Uterus (tissue), 4 donors: ENCODE results near the gene PVRIG. TPM values are rescaled to one million over a fixed set of nuclear protein-coding genes. Genes with fewer than 3 reads are reported as not detected.
"Not testable (repeated sequence)": the region's sequence is repeated elsewhere in the genome, so short reads cannot be mapped to it uniquely, and the experiment has no call there.

Source experiments
- DNase-seq, 2 donors: peaks; one replicate each; pipeline ENCODE4 v3.0.0-alpha.2; 2019 to 2020
- H3K27ac ChIP-seq, 2 donors: fragments of 200-600 bp; sonication (generic); 1 replicate in 1 of 2; 2 replicates in 1 of 2; pipeline ENCODE4 v1.5.1; 2016 to 2018
- H3K27me3 ChIP-seq, 2 donors: fragments of 200-600 bp; sonication (generic); one replicate each; pipeline ENCODE4 v1.5.1; 2018 to 2019; ENCODE audit warnings: control low read depth in 1 of 2
- H3K36me3 ChIP-seq, 2 donors: fragments of 200-600 bp; sonication (generic); one replicate each; pipeline ENCODE4 v1.5.1; 2019; ENCODE audit warnings: control low read depth in 1 of 2
- H3K4me1 ChIP-seq, 2 donors: fragments of 200-600 bp; sonication (generic); one replicate each; pipeline ENCODE4 v1.5.1; 2018 to 2019; ENCODE audit warnings: control low read depth in 1 of 2
- H3K4me3 ChIP-seq, 2 donors: fragments of 200-600 bp; sonication (generic); 1 replicate in 1 of 2; 2 replicates in 1 of 2; pipeline ENCODE4 v1.5.1; 2018 to 2019; ENCODE audit warnings: mild to moderate bottlenecking in 1 of 2
- H3K9me3 ChIP-seq, 2 donors: fragments of 200-600 bp; sonication (generic); one replicate each; pipeline ENCODE4 v1.5.1; 2019; ENCODE audit warnings: control low read depth in 1 of 2
- CTCF ChIP-seq, 4 experiments: fragments of 200-600 bp in 2 of 4; fragments of 450-650 bp in 2 of 4; sonication (generic) in 2 of 4; IDR thresholded peaks; one replicate each; pipeline ENCODE4 v1.5.1; 2016 to 2019; ENCODE audit warnings: antibody characterized with exemption in 4 of 4, mild to moderate bottlenecking in 2 of 4, moderate library complexity in 1 of 4
- POLR2A ChIP-seq, 2 donors: fragments of 450-650 bp; IDR thresholded peaks; one replicate each; pipeline ENCODE4 v1.6.1; 2016; ENCODE audit warnings: antibody characterized with exemption in 2 of 2, mild to moderate bottlenecking in 1 of 2, moderate library complexity in 1 of 2
- intact Hi-C: fragments of 100-400 bp; cut with DNase I; formaldehyde crosslinking; loops from one replicate; pipeline ENCODE4 v1.15.1; 2023; ENCODE audit warnings: low total_unique reads
- total RNA-seq, 4 donors: library from RNA; depleted of rRNA in 3 of 4; stranded (reverse); fragments of >200 nt in 3 of 4; gene quantifications; one replicate each; pipeline versions ENCODE4 v1.1.0 to v1.2.4, GENCODE V29; 2014 to 2023
- donor health status: DM: yes; HTN: yes; CAD: no.

Gene PVRIG
- total RNA-seq, 4 donors from 2014 or later = 0.21 TPM; not detected in 3

- H3K4me1 ChIP-seq = peaks cover 0 to 8% of the 10 kb centered on the region in 2 donors
- no peak for DNase-seq
- no peak for TF ChIP-seq CTCF (IDR thresholded peaks at IDR 0.05)
- TF ChIP-seq POLR2A (IDR thresholded peaks at IDR 0.05) = no peak
- H3K36me3 ChIP-seq = no peaks in the 10 kb centered on the region
- H3K27me3 ChIP-seq = no peaks in the 10 kb centered on the region
- intact Hi-C loops = no loop called here
- no peak overlapping the region for H3K4me3 ChIP-seq
- no peaks in the 10 kb centered on the region for H3K9me3 ChIP-seq
- no peak overlapping the region for H3K27ac ChIP-seq
Observed at GRCh38 chr7:100174582-100174981, 45.2 kb upstream of the PVRIG start.

GRCh38 chr7:100175296-100175935, 44.3 kb upstream of the PVRIG start:
- DNase-seq = no peak
- Histone ChIP-seq H3K9me3 (no peaks in the 10 kb centered on the region), H3K27ac (no peak overlapping the region), H3K4me1 (peaks cover 0 to 8% of the 10 kb centered on the region in 2 donors), H3K36me3 (no peaks in the 10 kb centered on the region), H3K27me3 (no peaks in the 10 kb centered on the region), H3K4me3 (no peak overlapping the region)
- TF ChIP-seq CTCF (IDR thresholded peaks at IDR 0.05) = no peak
- TF ChIP-seq POLR2A (IDR thresholded peaks at IDR 0.05) = no peak
- intact Hi-C loops = no loop called here

GRCh38 chr7:100176096-100177044, 43.4 kb upstream of the PVRIG start:
- no peaks in the 10 kb centered on the region for H3K9me3 ChIP-seq
- no peak for DNase-seq
- no peaks in the 10 kb centered on the region for H3K36me3 ChIP-seq
- peak overlapping the region; percentile 33 to 34 for H3K4me3 ChIP-seq
- no peaks in the 10 kb centered on the region for H3K27me3 ChIP-seq
- intact Hi-C loops = no loop called here
- H3K4me1 ChIP-seq = peaks cover 0 to 3% of the 10 kb centered on the region in 2 donors
- peak overlapping the region in 1 of 2 donors; percentile 63 for H3K27ac ChIP-seq
- TF ChIP-seq CTCF (IDR thresholded peaks at IDR 0.05) (no peak), POLR2A (IDR thresholded peaks at IDR 0.05) (no peak)

GRCh38 chr7:100177045-100178001, 42.4 kb upstream of the PVRIG start, which contains the start of the genes GPC2 and STAG3:
GPC2 (minus strand) TSS chr7:100177381; CDS start chr7:100177199, 182 bp downstream.
STAG3 (plus strand) TSS chr7:100177918; CDS start chr7:100180557, 2,639 bp downstream.
- H3K4me1 ChIP-seq = peaks cover 0 to 3% of the 10 kb centered on the region in 2 donors
- peak; percentile 94 to 95 for DNase-seq
- H3K4me3 ChIP-seq = peak within 1 kb of the TSS; percentile 33 to 34
- no peaks in the 10 kb centered on the region for H3K27me3 ChIP-seq
- intact Hi-C loops = no loop called here
- H3K36me3 ChIP-seq = no peaks in the 10 kb centered on the region
- TF ChIP-seq CTCF (IDR thresholded peaks at IDR 0.05) (no peak), POLR2A (IDR thresholded peaks at IDR 0.05) (peak in 1 of 2 donors; percentile 23)
- no peaks in the 10 kb centered on the region for H3K9me3 ChIP-seq
- peak within 1 kb of the TSS in 1 of 2 donors; percentile 63 for H3K27ac ChIP-seq

- intact Hi-C loops, DNase-seq, H3K9me3 ChIP-seq, H3K27ac ChIP-seq, H3K4me3 ChIP-seq, H3K4me1 ChIP-seq, H3K36me3 ChIP-seq, H3K27me3 ChIP-seq: not testable (repeated sequence)
Observed at GRCh38 chr7:100180084-100180483, 39.7 kb upstream of the PVRIG start.

- intact Hi-C loops, DNase-seq, H3K27ac ChIP-seq, H3K36me3 ChIP-seq, H3K4me3 ChIP-seq, H3K27me3 ChIP-seq, H3K9me3 ChIP-seq, H3K4me1 ChIP-seq: not testable (repeated sequence)
Observed at GRCh38 chr7:100182616-100183015, 37.1 kb upstream of the PVRIG start.

GRCh38 chr7:100183090-100183489, 36.7 kb upstream of the PVRIG start:
- intact Hi-C loops, H3K4me1 ChIP-seq, DNase-seq: not testable (repeated sequence)

More at GRCh38 chr7:100183090-100183489, 36.7 kb upstream of the PVRIG start:
- H3K36me3 ChIP-seq, H3K27me3 ChIP-seq, H3K9me3 ChIP-seq, H3K4me3 ChIP-seq, H3K27ac ChIP-seq: not testable (repeated sequence)
